ENCODE measurements around the gene SYTL1.

SYTL1 gene

DNA sequence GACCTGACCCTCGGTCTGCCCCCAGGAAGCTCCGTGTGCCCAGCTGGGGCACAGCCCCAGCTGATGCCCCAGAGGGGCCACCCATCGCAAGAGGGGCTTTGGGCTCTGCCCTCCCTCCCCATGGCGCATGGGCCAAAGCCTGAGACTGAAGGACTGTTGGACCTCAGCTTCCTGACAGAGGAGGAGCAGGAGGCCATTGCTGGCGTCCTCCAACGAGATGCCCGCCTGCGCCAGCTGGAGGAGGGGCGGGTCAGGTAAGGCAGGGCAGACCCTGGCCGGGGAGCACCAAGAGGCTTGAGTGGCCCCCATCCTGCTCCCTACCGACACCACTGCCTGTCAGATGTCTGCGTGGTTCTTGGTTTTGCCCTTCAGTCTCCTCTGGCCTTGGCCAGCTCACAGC is 3.5 kb downstream of the SYTL1 start:
- Histone ChIP-seq H3K4me3 (replicated peaks; ENCODE audit: insufficient read depth, low read length) (no peak overlapping the region), H3K27me3 (ENCODE audit: insufficient read depth, poor library complexity, severe bottlenecking) (no peaks in the 10 kb centered on the region), H3K27ac (replicated peaks) (no peak overlapping the region)
- DNase-seq (ENCODE audit: low read depth in 1 of 2, low spot score in 1 of 2) = no peak
- TF ChIP-seq GABPA (IDR thresholded peaks at IDR 0.05; ENCODE audit: low read depth) = no peak
- TF ChIP-seq SPI1 (IDR thresholded peaks at IDR 0.05; ENCODE audit: borderline replicate concordance, low read depth) = no peak
- TF ChIP-seq, protein P1, sequence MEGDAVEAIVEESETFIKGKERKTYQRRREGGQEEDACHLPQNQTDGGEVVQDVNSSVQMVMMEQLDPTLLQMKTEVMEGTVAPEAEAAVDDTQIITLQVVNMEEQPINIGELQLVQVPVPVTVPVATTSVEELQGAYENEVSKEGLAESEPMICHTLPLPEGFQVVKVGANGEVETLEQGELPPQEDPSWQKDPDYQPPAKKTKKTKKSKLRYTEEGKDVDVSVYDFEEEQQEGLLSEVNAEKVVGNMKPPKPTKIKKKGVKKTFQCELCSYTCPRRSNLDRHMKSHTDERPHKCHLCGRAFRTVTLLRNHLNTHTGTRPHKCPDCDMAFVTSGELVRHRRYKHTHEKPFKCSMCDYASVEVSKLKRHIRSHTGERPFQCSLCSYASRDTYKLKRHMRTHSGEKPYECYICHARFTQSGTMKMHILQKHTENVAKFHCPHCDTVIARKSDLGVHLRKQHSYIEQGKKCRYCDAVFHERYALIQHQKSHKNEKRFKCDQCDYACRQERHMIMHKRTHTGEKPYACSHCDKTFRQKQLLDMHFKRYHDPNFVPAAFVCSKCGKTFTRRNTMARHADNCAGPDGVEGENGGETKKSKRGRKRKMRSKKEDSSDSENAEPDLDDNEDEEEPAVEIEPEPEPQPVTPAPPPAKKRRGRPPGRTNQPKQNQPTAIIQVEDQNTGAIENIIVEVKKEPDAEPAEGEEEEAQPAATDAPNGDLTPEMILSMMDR (IDR thresholded peaks at IDR 0.05; ENCODE audit: insufficient read depth, low read length) = no peak
- TF ChIP-seq, protein P2, sequence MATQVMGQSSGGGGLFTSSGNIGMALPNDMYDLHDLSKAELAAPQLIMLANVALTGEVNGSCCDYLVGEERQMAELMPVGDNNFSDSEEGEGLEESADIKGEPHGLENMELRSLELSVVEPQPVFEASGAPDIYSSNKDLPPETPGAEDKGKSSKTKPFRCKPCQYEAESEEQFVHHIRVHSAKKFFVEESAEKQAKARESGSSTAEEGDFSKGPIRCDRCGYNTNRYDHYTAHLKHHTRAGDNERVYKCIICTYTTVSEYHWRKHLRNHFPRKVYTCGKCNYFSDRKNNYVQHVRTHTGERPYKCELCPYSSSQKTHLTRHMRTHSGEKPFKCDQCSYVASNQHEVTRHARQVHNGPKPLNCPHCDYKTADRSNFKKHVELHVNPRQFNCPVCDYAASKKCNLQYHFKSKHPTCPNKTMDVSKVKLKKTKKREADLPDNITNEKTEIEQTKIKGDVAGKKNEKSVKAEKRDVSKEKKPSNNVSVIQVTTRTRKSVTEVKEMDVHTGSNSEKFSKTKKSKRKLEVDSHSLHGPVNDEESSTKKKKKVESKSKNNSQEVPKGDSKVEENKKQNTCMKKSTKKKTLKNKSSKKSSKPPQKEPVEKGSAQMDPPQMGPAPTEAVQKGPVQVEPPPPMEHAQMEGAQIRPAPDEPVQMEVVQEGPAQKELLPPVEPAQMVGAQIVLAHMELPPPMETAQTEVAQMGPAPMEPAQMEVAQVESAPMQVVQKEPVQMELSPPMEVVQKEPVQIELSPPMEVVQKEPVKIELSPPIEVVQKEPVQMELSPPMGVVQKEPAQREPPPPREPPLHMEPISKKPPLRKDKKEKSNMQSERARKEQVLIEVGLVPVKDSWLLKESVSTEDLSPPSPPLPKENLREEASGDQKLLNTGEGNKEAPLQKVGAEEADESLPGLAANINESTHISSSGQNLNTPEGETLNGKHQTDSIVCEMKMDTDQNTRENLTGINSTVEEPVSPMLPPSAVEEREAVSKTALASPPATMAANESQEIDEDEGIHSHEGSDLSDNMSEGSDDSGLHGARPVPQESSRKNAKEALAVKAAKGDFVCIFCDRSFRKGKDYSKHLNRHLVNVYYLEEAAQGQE (IDR thresholded peaks at IDR 0.05; ENCODE audit: insufficient replicate concordance, low read depth) = no peak
- no peak for TF ChIP-seq POLR2AphosphoS5 (IDR thresholded peaks at IDR 0.05; ENCODE audit: low read depth)

DNA sequence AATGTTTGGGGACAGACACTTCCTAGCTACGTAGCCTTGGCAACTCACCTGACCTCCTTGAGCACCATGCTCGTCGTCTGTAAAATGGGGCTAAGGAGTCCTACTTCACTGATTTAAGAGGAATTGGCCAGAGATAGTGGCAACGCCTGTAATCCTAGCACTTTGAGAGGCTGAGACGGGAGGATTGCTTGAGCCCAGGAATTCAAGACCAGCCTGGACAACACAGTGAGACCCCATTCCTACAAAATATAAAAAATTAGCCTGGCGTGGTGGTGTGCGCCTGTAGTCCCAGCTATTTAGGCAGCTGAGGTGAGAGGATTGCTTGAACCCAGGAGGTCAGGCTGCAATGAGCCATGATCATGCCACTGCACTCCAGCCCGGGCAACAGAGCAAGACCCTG is 4.5 kb downstream of the SYTL1 start:
- no peak for DNase-seq (ENCODE audit: low read depth in 1 of 2, low spot score in 1 of 2)
- Histone ChIP-seq H3K27ac (replicated peaks) (no peak overlapping the region), H3K27me3 (ENCODE audit: insufficient read depth, poor library complexity, severe bottlenecking) (no peaks in the 10 kb centered on the region), H3K4me3 (replicated peaks; ENCODE audit: insufficient read depth, low read length) (no peak overlapping the region)
- TF ChIP-seq GABPA (IDR thresholded peaks at IDR 0.05; ENCODE audit: low read depth) = no peak
- TF ChIP-seq, protein P2 (IDR thresholded peaks at IDR 0.05; ENCODE audit: insufficient replicate concordance, low read depth) = no peak
- TF ChIP-seq SPI1 (IDR thresholded peaks at IDR 0.05; ENCODE audit: borderline replicate concordance, low read depth) = no peak
- no peak for TF ChIP-seq POLR2AphosphoS5 (IDR thresholded peaks at IDR 0.05; ENCODE audit: low read depth)
- TF ChIP-seq, protein P1 (IDR thresholded peaks at IDR 0.05; ENCODE audit: insufficient read depth, low read length) = no peak

DNA sequence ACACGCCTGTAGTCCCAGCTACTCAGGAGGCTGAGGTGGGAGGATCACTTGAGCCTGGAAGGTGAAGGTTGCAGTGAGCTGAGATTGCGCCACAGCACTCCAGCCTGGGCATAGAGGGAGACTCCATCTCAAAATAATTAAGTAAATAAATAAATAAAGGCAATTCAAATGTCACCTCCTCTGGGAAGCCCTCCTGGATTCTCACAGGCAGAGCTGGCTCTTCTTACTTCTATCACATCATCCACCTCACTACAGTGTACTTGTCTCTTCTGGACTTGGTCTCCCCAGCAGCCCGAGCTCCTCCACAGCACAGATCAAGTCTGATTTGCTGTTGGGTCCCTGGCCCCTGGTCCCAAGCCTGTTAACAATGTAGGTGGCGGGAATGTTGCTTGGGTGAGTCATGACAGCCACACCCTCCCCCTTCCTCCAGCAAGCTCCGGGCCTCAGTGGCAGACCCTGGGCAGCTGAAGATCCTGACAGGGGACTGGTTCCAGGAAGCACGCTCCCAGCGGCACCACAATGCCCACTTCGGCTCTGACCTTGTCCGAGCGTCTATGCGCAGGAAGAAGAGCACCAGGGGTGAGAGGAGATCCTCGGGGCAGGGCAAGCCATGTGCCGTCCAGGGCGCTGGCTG is 5.3 kb downstream of the SYTL1 start:
- no peak overlapping the region for H3K27ac ChIP-seq (replicated peaks)
- no peak for DNase-seq (ENCODE audit: low read depth in 1 of 2, low spot score in 1 of 2)
- no peak overlapping the region for H3K4me3 ChIP-seq (replicated peaks; ENCODE audit: insufficient read depth, low read length)
- no peaks in the 10 kb centered on the region for H3K27me3 ChIP-seq (ENCODE audit: insufficient read depth, poor library complexity, severe bottlenecking)
- TF ChIP-seq POLR2AphosphoS5 (IDR thresholded peaks at IDR 0.05; ENCODE audit: low read depth) (no peak), SPI1 (IDR thresholded peaks at IDR 0.05; ENCODE audit: borderline replicate concordance, low read depth) (no peak), GABPA (IDR thresholded peaks at IDR 0.05; ENCODE audit: low read depth) (no peak)
- TF ChIP-seq, protein P1 (IDR thresholded peaks at IDR 0.05; ENCODE audit: insufficient read depth, low read length) = no peak
- TF ChIP-seq, protein P2 (IDR thresholded peaks at IDR 0.05; ENCODE audit: insufficient replicate concordance, low read depth) = no peak

All from HL-60 (cell line).